VCaP (cell line): ENCODE results near the gene SSH3.
A peak's percentile ranks its signal among the peaks of the same experiment; 100 is the strongest.

Experiments used
- H3K27ac ChIP-seq: fragments of 450-650 bp; 2 replicates; pipeline ENCODE4 v1.5.1; 2017
- CTCF ChIP-seq: fragments of 450-650 bp; conservative IDR thresholded peaks from 2 replicates; pipeline ENCODE4 v1.5.1; 2017; ENCODE audit warnings: mild to moderate bottlenecking, moderate library complexity

Gene SSH3

GRCh38 chr11:67345920-67346819, 42.8 kb downstream of the SSH3 start:
- peak overlapping the region; percentile 42 for H3K27ac ChIP-seq
- peak; percentile 100 for TF ChIP-seq CTCF

GRCh38 chr11:67347964-67348749, 44.8 kb downstream of the SSH3 start:
- no peak overlapping the region for H3K27ac ChIP-seq

GRCh38 chr11:67349036-67349435, 45.7 kb downstream of the SSH3 start:
- H3K27ac ChIP-seq, result no peak overlapping the region
- TF ChIP-seq CTCF, result no peak

More at GRCh38 chr11:67347964-67348749, 44.8 kb downstream of the SSH3 start:
- TF ChIP-seq CTCF, result no peak

GRCh38 chr11:67349457-67349856, 46.1 kb downstream of the SSH3 start:
- no peak overlapping the region for H3K27ac ChIP-seq
- TF ChIP-seq CTCF, result no peak

GRCh38 chr11:67349928-67350465, 46.7 kb downstream of the SSH3 start:
- no peak for TF ChIP-seq CTCF
- H3K27ac ChIP-seq, result no peak overlapping the region

GRCh38 chr11:67351275-67352005, 48.1 kb downstream of the SSH3 start:
- peak overlapping the region; percentile 96 for H3K27ac ChIP-seq
- TF ChIP-seq CTCF, result peak; percentile 100
